HG02623 (cell line): ENCODE measurements around the gene ZNF106.

Source experiments
- ATAC-seq: cut with Tn5 transposase; IDR thresholded peaks from one replicate; pipeline ENCODE4 v1.9.1; 2021; ENCODE audit warnings: moderate library complexity; ENCODE audit not compliant: unreplicated experiment

Gene ZNF106

GRCh38 chr15:42490671-42491538 lies at the start of gene ZNF106:
TSS of gene ZNF106 (minus strand) at chr15:42491141. CDS start at chr15:42472289, 18,852 bp downstream.
- ATAC-seq = peak; percentile 52

GRCh38 chr15:42533246-42533645 lies 42.3 kb upstream of the ZNF106 start:
- no peak for ATAC-seq

GRCh38 chr15:42528970-42529369 lies 38.0 kb upstream of the ZNF106 start:
- no peak for ATAC-seq

- no peak for ATAC-seq
Observed at GRCh38 chr15:42523331-42523730, 32.4 kb upstream of the ZNF106 start.

GRCh38 chr15:42511007-42511391 lies 20.1 kb upstream of the ZNF106 start:
- ATAC-seq = no peak

GRCh38 chr15:42510258-42511006 lies 19.5 kb upstream of the ZNF106 start:
- no peak for ATAC-seq

- no peak for ATAC-seq
Observed at GRCh38 chr15:42508263-42508690, 17.3 kb upstream of the ZNF106 start.

GRCh38 chr15:42507514-42507913 lies 16.6 kb upstream of the ZNF106 start:
- ATAC-seq = no peak

- ATAC-seq = no peak
Observed at GRCh38 chr15:42504631-42505030, 13.7 kb upstream of the ZNF106 start.

GRCh38 chr15:42503825-42504224 lies 12.9 kb upstream of the ZNF106 start:
- no peak for ATAC-seq

GRCh38 chr15:42502477-42502876 lies 11.5 kb upstream of the ZNF106 start:
- no peak for ATAC-seq

GRCh38 chr15:42499858-42500609 lies 9.1 kb upstream of the ZNF106 start:
- ATAC-seq = no peak

- no peak for ATAC-seq
Observed at GRCh38 chr15:42498212-42499068, 7.5 kb upstream of the ZNF106 start.

- ATAC-seq = peak; percentile 83
Observed at GRCh38 chr15:42495361-42496212, 4.6 kb upstream of the ZNF106 start, which contains the start of gene SNAP23. TSS of gene SNAP23 (plus strand) at chr15:42495634. CDS start at chr15:42511847, 16,213 bp downstream.

- no peak for ATAC-seq
Observed at GRCh38 chr15:42494998-42495360, 4.0 kb upstream of the ZNF106 start.

GRCh38 chr15:42493679-42494078 lies 2.7 kb upstream of the ZNF106 start:
- no peak for ATAC-seq

- ATAC-seq = no peak
Observed at GRCh38 chr15:42491539-42492225, 741 bp upstream of the ZNF106 start.

GRCh38 chr15:42490291-42490670 lies 660 bp downstream of the ZNF106 start:
- ATAC-seq = no peak

GRCh38 chr15:42483677-42484076 lies 7.3 kb downstream of the ZNF106 start:
- ATAC-seq = no peak
